SKM-1 treated with dmso at 0.1 percent for 144 hours (cell line): ENCODE measurements around the gene HK1.

Experiments used
- DNase-seq: peaks from one replicate; lab custom pipeline; 2025; ENCODE audit not compliant: unreplicated experiment; lab: John Stamatoyannopoulos, UW

HK1 gene

DNA sequence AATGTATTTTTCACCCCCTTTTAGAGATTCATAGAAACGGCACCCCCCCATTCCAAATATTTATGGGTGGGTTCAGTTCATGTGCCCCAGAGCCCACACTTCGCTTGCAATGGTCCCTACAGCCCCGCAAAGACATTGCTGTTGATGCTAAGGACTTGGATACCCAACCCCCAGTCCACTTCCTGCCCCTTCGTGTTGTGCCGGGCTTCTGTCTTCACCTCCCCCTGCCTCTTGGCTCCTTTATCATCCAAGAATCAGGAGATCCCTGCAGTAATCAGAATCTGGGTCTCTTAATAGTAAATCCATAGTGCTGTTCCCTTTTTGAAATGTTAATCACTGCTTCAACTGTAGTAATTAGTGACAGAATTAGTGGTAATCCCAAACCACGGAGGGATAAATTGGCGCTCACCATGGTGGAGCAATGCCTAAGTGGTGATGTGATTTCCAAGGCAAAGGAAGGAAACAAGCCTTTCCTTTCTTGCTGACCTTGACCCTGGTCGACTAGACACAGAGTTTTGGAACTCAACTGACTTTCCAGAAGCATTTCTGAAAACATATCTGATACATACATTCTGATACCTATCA lies 67.7 kb downstream of the HK1 start:
- DNase-seq = no peak

DNA sequence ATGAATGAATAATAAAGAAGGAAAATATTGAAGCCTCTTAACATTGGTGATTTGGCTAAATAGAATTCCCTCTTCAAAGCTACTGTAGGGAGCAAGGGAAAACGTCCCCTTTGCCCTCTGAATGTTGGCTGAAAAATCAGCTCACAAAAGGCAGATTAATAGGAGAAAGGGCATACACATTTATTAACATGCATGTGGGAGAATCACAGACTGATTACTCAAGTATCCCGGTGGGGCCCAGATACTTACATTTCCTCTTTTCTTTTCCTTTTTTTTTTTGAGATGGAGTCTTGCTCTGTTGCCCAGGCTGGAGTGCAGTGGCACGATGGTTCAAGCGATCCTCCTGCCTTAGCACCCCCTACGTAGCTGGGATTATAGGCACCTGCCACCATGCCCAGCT lies 68.5 kb downstream of the HK1 start:
- DNase-seq = no peak

DNA sequence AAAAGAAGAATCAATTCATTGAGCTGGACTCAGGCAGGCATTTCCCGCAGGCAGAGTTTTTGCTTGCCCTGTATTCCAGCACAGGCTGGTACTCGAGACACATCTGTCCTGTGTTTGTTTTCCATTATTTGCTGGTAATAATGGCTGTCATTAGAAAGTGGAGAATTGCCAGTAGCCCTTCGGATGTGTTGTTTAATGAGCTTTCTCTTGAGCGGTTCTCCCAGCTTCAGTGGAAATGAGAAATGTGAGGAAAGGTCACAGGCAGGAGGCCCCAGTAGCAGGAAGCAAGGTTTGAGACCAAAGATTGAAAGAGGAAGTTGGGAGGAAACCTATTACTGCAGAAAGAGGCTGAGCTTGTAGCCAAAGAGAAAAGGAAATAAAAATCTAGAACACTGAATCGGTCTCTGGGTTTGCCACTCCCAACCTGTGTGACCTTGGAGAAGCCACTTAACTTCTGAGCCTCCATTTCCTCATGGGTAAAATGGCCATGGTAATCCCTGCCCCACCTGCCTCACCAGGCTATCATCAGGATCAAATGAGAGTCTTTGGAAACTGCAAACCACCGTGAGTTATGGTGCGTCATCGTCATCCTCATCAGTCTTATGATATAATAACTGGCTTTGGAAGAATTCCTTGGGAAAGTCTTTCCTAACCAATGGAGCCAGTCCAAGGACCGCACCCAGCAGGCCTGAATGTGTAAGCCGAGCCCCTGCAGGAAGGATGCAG lies 70.7 kb downstream of the HK1 start:
- DNase-seq = peak; percentile 94

DNA sequence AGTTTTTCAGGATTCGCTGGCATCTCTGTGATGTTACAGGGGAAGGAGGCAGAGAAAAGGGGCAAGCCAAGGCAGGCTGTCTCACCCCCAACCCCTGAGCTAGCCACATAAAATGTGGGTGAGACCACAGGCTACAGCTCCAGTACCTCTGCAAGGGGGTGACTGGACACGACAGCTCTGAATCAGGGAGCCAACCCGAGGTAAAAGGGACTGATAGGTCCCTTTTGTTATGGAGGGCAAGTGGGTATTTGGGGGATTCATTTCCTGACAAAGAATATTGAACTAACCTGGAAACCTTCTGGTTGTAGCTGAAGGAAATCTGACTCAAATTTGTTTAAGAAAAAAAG lies 71.2 kb downstream of the HK1 start:
- no peak for DNase-seq

DNA sequence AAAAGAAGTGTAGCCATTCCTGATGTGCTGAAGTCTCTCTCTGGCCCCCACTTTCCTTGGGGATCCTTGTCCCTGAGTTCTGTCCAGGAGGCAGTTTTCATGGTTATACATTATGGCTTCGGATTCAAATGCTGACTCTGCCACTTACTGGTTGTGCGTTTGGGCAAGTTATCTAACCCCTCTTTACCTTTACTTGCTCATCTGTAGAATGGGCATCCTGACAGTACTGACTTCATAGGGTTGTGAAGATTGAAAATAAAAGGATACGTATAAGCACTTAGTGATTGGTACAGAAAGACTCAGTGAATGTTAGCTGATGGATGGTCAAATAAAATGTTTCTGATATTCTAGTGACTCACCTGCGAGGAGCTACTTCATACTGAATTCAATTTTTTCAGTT lies 73.3 kb downstream of the HK1 start:
- no peak for DNase-seq

DNA sequence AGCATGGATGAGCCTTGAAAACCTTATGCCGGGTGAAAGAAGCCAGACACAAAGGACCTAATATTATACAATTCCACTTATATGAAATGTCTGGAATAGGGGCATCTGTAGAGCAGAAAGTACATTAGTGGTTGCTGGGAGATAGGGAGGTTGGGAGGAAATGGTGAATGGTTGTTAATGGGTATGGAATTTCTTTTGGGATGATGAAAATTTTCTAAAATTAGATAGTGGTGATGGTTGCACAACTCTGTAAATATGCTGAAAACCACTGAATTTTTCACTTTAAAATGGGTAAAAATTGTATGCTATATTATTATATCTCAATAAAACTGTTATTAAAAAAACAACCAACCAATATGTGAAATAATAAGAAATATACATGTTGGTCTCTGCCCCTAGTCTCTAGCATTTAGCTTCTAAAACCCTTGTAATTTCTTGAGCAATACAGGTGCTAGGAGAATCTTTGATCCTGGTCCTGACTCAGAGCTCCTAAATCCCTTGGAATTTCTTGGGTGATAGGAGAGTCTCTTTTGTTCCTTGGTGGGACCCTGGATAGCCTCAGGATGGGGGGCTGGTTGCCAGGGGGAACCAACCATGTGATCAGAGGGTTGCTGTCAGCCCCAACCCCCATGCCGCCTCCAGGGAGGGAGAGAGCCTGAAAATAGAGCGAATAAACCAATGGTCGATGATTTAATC lies 74.4 kb downstream of the HK1 start:
- no peak for DNase-seq

DNA sequence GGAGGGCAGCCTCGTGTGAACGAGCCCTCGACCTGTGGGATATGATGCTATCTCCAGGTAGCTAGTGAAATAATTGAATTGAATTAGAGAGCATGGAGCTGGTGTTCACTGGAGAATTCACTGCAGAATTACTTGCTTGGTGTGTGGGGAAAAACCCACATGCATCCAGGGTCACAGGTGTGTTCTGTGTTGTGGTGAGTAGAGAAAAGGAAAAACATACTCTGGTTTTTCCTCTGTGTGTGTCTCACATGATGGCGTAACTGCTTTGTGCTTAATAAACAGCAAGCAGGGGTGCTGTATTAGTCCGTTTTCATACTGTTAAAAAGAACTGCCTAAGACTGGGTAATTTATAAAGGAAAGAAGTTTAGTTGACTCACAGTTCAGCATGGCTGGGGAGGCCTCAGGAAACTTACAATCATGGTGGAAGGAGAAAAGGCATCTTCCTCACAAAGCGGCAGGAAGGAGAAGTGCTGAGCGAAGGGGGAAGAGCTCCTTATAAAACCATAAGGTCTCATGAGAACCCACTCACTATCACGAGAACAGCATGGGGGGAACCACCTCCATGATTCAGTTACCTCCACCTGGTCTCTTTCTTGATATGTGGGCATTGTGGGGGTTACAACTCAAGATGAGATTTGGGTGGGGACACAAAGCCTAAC lies 75.8 kb downstream of the HK1 start:
- DNase-seq = no peak

DNA sequence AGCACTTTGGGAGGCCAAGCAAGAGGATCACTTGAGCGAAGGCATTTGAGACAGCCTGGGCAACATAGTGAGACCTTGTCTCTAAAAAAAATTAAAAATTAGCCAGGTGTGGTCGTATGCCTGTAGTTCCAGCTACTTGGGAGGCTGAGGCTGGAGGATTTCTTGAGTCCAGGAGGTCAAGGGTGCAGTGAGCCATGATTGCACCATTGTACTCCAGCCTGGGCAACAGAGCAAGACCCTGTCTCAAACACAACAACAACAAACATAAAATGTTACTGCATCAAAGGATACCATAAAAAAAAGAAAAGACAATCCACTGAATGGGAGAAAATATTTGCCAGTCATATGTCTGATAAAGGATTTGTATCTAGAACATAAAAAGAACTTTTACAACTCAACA lies 77.9 kb downstream of the HK1 start:
- no peak for DNase-seq

DNA sequence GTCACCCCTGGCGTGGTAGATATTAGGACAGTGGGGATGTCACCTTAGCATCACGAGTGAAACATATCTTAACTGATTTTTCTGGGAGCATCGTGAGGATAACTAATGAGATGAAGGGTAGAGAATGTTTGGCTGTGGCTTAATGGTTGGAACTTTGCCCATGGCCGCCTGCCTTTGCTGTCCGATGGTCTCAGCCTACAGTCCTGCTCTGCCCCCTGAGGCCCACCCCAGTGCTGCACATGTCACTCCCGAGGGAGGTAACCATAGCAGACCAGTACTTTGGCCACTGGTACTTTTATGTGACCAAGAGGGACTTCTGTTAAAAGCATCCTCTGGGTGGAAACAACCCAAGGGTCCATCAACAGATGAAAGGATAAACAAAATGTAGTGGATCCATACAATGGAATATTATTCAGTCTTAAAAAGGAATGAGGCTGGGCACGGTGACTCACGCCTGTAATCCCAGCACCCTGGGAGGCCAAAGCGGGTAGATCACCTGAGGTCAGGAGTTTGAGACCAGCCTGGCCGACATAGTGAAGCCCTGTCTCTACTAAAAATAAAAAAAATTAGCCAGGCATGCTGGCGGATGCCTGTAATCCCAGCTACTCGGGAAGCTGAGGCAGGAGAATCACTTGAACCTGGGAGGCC lies 80.0 kb downstream of the HK1 start:
- no peak for DNase-seq

DNA sequence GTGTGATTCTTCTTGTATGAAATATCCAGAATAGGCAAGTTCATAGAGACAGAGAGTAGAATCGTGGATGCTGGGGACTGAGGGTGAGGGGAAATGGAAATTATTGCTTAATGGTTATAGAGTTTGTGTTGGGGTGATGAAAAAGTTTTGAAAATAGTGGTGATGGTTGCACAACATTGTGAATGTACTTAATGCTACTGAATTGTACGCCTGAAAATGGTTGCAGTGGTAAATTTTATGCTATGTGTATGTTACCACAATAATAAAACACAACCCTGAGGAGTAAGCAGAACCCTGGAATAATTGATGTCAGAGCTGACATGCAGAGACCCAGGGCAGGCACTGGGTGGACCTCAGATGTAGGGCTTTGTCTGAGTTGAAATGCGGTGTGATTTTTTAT lies 80.9 kb downstream of the HK1 start:
- DNase-seq = peak; percentile 67

DNA sequence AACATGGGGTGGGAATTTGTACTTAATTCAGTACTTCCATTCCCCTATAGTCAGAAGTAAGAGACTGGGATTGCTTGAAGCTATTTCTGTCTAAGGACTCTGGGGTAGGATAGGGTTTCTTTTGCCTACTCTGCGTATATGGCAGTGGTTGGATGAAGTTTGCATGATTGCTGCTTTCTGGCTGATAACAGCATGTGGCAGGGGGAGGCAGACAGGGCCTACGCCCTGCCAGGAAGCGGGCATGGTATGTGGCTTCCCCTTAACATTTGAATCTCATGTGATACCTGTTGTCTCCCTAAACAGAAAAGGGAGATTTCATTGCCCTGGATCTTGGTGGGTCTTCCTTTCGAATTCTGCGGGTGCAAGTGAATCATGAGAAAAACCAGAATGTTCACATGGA lies 81.3 kb downstream of the HK1 start:
- DNase-seq = no peak

DNA sequence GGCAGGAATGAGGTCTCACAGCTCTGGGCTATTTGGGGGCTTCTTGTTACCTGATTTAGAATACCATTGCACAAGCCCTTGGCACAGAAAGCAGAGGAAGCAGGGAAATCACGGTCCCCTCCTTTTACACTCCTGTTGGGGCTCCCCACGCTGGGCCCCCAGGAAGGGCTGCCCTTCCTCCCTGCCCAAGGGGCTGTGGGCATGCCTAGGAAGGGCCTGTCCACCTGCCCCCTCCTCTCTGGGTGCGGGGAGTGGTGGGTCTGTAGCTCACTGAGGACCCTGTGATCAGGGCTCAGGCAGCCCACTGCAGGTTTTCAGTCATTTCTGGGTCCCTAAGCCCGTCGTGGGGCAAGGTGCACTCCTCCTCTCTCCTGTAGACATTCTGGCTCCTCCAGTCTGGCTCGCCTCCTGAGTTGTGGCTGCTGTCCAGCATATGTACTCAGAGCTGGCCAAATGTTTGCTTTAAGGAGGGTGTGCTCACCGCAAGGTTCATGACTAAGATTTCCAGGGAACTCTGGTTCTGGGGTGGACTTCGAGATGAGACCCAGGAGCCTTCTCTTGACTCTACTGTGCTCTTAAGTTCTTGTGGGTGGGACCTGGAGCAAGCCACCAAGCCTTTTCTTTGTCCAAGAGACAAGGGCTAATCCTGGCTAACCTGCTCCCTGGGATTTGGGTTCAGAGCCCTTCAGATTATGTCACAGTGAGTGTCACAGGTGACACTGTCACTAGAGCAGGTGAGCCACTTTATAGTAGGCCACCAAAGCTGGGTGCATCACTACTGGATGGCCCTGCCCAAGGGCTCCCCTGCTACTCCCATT lies 82.4 kb downstream of the HK1 start:
- DNase-seq = no peak

DNA sequence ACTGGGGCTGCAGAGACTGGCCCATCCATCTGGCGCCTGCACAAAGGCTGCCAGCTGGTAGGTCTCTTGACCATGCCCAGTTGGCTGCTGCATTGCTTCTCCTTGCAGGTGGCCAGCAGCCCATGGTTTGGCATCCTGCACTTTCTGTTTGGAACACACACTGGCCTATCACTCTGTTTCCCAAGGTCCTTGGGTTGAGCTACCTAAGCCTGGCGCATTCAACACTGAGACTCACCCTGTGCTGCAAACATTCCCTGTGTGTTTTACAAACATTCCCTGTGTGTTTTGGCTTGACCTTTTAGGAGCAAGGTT lies 83.0 kb downstream of the HK1 start:
- DNase-seq = no peak

DNA sequence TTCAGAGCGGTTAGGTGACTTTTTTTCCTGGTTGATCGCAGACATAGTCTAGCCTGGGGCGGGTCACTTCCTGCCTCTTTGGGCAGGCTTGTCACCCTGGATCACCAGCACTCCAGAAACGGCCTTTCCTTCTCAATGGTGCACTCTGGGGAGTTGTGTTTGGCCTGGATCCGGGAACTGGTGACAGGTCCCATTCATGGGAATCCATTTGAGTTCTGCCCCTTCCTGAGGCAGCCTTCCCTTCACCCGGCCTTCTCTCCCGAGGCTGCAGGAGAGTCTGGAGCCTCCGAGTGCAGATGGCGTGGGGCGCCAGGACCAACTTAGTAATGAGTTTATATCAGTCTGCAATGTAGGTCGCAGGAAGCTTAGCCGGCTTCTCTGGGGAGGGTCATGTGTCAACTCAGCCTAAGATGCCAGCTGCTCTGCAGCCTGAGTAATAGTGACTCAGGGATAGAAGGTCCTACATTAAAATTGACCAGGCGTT lies 84.2 kb downstream of the HK1 start:
- DNase-seq = no peak

DNA sequence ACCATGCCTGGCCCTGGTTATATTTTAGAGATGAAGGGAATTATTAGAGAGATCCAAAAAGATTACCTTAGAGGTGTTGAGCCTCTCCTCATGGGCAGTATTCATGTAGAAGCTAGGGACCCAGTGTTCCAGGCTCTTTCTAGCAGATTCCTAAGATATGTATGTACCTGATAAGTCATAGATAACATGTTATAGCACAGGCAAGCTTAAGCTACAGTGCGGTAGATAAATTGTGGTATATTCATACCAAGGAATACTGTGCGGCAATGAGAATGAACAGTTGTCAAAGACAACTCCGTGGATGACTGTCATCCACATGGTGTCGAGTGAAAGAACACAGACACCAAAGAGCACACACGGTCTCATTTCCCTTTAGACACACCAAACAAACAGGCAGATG lies 85.4 kb downstream of the HK1 start:
- DNase-seq = no peak

DNA sequence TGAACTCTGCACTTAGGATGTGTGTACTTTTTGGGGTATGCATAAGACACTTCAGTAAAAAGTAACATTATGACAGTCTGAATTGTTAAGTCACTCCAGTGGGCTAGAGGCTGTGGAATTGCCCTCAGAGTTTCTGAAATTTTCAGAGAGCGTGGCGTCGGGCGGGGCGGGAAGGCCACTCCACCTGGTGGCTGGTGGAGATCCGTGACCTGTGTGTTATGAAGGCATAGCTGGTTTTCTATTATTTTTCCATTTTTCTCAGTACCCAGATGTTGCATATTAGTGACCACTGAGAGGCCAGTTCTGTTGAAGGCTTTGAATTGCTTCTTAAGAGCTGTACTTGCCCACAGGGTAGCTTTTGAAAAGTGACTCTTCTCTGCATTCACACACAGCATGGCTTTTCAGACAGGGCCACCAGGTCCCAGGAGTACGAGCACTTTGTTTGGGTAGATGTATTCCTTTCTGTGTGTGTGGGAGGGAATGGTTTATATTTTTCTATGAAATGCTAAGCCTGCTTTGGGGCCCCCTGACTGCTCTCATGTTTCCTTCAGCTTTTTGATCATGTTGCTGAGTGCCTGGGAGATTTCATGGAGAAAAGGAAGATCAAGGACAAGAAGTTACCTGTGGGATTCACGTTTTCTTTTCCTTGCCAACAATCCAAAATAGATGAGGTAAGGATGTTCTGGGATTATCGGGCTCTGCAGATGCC lies 86.1 kb downstream of the HK1 start:
- DNase-seq = no peak

DNA sequence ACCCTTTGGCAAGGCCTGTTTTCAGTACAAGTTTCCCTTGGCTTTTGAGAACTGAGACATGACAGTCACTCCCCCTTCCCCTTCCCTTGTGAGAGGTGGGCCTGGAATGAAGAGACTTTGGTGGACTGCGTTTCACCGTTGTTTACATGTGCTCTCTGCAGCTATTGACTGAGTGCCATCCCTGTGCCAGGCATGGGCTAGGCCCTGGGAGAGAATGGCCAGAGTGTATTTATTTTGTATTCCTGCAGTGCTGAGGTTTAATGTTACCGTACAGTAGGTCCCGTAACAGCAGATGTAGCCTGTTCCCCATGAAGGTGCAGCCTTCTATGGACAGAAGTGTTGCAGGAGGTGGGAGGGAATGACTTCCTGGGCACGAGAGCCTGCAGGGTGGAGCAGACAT lies 88.4 kb downstream of the HK1 start:
- DNase-seq = no peak

DNA sequence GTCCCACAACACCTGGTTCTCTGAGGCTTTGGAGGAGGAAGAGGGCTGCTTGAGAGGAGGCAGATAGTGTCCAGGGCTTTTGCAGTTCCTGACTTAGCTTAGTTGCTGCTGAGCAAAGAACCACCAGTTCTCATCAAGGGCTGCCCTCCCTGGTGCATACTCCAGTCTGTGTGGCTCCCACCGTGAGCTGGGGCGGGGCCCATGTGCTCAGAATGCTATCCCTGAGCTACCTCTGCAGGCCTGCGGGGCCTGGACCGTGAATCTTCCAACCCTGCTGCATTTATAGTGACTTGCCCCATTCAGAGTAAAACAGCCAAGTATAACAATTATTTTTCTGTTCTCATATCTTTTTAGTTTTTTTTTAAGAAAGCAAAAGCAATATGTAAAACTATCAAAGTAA lies 89.2 kb downstream of the HK1 start:
- no peak for DNase-seq

DNA sequence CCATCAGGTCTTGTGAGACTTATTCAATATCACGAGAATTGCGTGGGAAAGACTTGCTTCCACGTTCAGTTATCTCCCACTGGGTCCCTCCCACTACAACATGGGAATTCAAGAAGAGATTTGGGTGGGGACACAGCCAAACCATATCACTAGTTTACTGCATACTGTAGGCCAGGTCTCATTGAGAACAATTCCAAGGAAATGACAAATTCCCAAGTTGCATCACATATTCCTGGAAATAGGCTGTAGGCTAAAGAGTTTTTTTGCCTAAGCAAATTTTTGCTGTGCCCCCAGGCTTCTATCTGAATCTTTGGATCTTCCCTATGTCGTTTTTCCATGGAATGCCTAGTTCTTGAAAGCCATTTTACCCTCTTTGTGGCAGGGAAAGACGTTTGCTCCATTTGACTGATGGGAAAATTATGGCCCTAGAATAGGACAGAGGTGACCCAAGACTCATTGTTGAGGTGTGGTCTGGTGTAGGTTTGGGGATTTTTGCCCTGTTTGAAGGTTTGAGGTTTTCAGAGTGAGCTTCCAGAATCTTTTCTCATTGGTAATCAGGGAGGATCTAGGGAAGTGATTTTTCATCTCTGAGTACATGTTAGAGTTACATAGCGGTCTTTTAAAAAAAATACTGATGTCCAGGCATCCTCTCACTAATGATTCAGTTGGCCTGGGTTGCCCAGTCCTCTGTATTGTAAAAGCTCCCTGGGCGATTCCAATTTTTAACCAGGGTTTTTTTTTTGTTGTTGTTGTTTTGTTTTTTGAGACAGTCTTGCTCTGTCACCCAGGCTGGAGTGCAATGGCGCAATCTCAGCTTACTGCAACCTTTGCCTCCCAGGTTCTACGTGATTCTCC lies 94.1 kb downstream of the HK1 start:
- no peak for DNase-seq
